Thyroid gland (tissue), 4 donors: ENCODE measurements around the gene SS18L1. TPM values are rescaled to one million over a fixed set of nuclear protein-coding genes. Genes with fewer than 3 reads are reported as not detected.

Experiments
- DNase-seq, 2 donors: peaks; one replicate each; pipeline ENCODE4 v3.0.0-alpha.2; 2019
- H3K27ac ChIP-seq, 3 donors: fragments of 200-600 bp; sonication (generic); 1 replicate in 2 of 3; 2 replicates in 1 of 3; pipeline ENCODE4 v1.5.1; 2016 to 2019; ENCODE audit warnings: mild to moderate bottlenecking in 1 of 3, moderate library complexity in 1 of 3
- H3K27me3 ChIP-seq: fragments of 200-600 bp; sonication (generic); one replicate; pipeline ENCODE4 v1.5.1; 2019
- H3K36me3 ChIP-seq, 2 donors: fragments of 200-600 bp; sonication (generic); one replicate each; pipeline ENCODE4 v1.5.1; 2016 to 2019
- H3K4me1 ChIP-seq, 2 donors: fragments of 200-600 bp; sonication (generic); one replicate each; pipeline ENCODE4 v1.5.1; 2017 to 2019
- H3K4me3 ChIP-seq, 3 donors: fragments of 200-600 bp; sonication (generic); replicated peaks in 1 of 3; 1 replicate in 2 of 3; 2 replicates in 1 of 3; pipeline ENCODE4 v1.5.1; 2016; ENCODE audit warnings: mild to moderate bottlenecking in 1 of 3
- H3K9me3 ChIP-seq: fragments of 200-600 bp; sonication (generic); one replicate; pipeline ENCODE4 v1.5.1; 2017
- POLR2A ChIP-seq, 2 donors: fragments of 450-650 bp; IDR thresholded peaks; one replicate each; pipeline ENCODE4 v1.6.1; 2017; ENCODE audit warnings: antibody characterized with exemption in 2 of 2, mild to moderate bottlenecking in 2 of 2, moderate library complexity in 1 of 2
- WGBS, 2 donors: methylation state at CpG; one replicate each; pipeline ENCODE4 v1.1.5; 2017; 5-methylcytosine and 5-hydroxymethylcytosine counted together
- intact Hi-C: fragments of 100-400 bp; cut with DNase I; formaldehyde crosslinking; loops from one replicate; pipeline ENCODE4 v1.15.1; 2023
- total RNA-seq, 4 donors: library from RNA; depleted of rRNA; stranded (reverse); fragments of >200 nt; gene quantifications; one replicate each; pipeline ENCODE4 v1.2.3, GENCODE V29; 2016
- TF ChIP-seq, protein P1 (sequence below), 6 experiments: fragments of 200-600 bp in 3 of 6; fragments of 450-650 bp in 3 of 6; sonication (generic) in 3 of 6; IDR thresholded peaks; one replicate each; pipeline ENCODE4 v1.5.1; 2016 to 2019; ENCODE audit warnings: antibody characterized with exemption in 6 of 6, mild to moderate bottlenecking in 2 of 6, inconsistent platforms in 1 of 6, moderate library complexity in 1 of 6

The SS18L1 gene, protein sequence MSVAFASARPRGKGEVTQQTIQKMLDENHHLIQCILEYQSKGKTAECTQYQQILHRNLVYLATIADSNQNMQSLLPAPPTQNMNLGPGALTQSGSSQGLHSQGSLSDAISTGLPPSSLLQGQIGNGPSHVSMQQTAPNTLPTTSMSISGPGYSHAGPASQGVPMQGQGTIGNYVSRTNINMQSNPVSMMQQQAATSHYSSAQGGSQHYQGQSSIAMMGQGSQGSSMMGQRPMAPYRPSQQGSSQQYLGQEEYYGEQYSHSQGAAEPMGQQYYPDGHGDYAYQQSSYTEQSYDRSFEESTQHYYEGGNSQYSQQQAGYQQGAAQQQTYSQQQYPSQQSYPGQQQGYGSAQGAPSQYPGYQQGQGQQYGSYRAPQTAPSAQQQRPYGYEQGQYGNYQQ
- total RNA-seq: 10 to 100 TPM; 12.2 to 22.0 (median 15.2) TPM

DNA sequence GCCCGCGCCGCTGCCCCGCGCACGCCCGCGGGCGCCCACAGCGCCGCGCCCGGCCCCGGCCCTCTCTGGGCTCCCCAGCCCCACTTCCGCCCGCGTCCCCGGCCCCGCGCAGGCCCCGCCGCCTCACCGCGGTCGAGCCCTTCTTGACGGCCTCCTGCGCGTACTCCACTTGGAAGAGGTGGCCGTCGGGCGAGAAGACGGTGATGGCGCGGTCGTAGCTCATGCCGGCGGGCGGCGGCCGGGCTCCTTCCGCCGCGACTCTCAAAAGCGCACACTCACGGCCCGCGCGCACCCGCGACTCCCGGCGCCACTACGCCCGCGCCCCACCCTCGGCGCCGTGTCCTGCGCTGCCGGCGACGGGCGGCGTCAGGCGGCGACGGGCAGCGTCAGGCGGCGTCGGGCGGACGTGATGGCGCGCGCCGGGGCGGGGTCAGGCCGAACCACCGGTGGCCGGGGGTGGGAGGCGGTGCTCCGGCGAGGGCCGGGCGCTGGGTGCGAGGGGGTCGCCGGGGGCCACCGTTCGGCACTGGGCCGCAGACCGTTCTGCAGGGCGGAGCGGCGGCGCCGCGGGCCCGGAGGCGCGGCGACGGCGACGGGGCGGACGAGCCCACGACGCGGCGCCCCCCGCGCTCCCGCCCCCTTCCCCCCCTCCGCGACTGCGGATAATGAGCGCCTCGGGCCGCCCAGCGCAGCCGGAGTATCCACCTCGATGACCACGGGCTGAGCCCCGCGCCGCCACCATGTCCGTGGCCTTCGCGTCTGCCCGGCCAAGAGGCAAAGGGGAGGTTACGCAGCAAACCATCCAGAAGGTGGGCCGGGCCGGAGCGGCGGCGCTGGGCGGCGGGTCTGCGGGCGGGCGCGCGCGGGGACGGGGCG is at the start of gene SS18L1, which contains the start of gene PSMA7:
Gene SS18L1 (plus strand): TSS at position 689 of the 876 bp plus-strand sequence. CDS start 52 bp downstream, at position 741.
Gene PSMA7 (minus strand): TSS at position 314 of the 876 bp plus-strand sequence. CDS start 91 bp downstream, at position 223.
- peak within 1 kb of the TSS; percentile 57 to 76 (median 67) for H3K4me3 ChIP-seq
- intact Hi-C loops: loop anchor here (5.0 to 10.0 kb wide), 2 partner anchors 76 to 251 kb away; partner anchors contain the start of gene TAF4
- TF ChIP-seq, protein P1, sequence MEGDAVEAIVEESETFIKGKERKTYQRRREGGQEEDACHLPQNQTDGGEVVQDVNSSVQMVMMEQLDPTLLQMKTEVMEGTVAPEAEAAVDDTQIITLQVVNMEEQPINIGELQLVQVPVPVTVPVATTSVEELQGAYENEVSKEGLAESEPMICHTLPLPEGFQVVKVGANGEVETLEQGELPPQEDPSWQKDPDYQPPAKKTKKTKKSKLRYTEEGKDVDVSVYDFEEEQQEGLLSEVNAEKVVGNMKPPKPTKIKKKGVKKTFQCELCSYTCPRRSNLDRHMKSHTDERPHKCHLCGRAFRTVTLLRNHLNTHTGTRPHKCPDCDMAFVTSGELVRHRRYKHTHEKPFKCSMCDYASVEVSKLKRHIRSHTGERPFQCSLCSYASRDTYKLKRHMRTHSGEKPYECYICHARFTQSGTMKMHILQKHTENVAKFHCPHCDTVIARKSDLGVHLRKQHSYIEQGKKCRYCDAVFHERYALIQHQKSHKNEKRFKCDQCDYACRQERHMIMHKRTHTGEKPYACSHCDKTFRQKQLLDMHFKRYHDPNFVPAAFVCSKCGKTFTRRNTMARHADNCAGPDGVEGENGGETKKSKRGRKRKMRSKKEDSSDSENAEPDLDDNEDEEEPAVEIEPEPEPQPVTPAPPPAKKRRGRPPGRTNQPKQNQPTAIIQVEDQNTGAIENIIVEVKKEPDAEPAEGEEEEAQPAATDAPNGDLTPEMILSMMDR (IDR thresholded peaks at IDR 0.05): no peak
- TF ChIP-seq POLR2A (IDR thresholded peaks at IDR 0.05): peak; percentile 54 to 92
- DNase-seq: peak; percentile 86 to 87
- WGBS, 2 donors: no CpG with 5 or more reads among the region's 148 CpGs
- H3K27ac ChIP-seq: peak within 1 kb of the TSS; percentile 70 to 93 (median 76)
- H3K27me3 ChIP-seq: no peaks in the 10 kb centered on the region
- H3K4me1 ChIP-seq: peaks cover 21 to 33% of the 10 kb centered on the region in 2 donors
- no peaks in the 10 kb centered on the region for H3K9me3 ChIP-seq
- H3K36me3 ChIP-seq: peaks cover 18 to 25% of the 10 kb centered on the region in 2 donors

DNA sequence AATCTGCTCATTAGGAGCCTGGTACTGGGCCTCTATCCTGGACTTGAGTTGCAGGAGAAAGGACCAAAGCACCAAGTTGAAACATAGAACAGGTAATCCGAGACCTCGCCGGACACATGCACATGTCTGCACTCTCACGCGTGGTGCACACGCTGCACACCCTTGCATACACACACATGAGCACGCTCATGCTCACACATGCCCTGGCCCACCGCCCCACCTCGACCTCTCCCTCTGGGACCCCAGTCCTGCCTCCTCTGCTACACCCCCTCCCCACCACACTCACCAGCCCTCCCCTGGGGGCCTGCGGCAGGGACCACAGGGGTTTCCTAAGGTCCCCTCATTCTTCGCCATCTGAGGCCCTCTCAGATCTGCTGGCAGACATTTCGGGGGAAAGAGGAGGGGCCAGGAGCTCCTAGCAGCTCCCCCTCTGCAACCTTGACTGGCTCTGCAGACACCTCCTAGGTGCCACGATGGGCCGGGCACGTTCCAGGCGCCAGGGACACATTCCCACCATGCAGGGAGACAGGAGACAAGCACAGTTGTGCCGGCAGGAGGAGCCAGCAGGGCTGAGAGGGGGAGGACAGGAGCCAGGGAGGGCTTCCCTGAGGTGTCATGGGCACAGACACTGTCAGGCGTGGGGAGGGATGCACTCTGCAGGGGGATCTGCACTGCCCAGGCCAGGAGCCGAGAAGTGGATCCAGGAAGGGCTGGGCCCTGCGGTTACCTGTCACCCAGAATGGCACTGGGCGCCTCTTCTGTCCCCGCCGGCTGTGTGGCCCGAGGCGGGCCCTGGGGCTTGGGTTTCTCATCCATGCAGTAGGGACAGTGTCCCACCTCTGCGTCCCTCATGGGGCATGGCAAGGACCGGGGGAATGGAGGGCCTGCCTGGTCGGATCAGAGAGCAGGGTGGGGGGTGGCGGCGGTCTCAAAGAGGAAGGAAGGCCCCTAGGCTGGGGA is 46.9 kb upstream of the SS18L1 start:
- H3K4me3 ChIP-seq: no peak overlapping the region
- no peaks in the 10 kb centered on the region for H3K4me1 ChIP-seq
- no peaks in the 10 kb centered on the region for H3K27me3 ChIP-seq
- DNase-seq: no peak
- H3K36me3 ChIP-seq: no peaks in the 10 kb centered on the region
- TF ChIP-seq POLR2A (IDR thresholded peaks at IDR 0.05): no peak
- TF ChIP-seq, protein P1 (IDR thresholded peaks at IDR 0.05): no peak
- WGBS, 2 donors: 89 to 92% methylated on average over 23 to 26 of the region's 30 CpGs
- intact Hi-C loops: no loop called here
- no peak overlapping the region for H3K27ac ChIP-seq
- no peaks in the 10 kb centered on the region for H3K9me3 ChIP-seq

DNA sequence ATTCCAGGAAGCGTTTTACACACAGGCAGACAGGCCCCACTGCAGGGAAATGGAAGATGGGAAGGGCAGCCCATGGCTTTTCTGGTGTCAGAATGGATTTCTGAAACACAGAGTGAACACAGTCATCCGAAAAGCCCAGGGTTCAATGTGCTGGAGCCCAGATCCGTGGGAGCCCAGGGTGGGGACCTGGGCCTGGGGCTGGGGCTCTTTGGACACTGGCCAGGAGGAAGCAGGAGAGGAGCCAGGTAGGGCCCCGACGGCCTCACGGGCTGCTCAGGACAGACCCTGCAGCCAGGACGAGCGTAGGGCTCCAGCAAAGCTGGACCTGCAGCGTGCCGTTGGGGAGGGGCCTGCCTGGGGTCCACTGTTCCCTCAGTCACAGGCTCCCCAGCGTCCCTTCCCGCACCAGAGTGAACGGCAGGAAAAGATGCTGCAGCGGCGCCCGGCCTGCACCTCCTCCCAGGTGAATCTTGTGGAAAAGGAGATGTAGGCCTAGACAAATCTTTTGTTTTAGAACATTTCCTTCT is 45.6 kb upstream of the SS18L1 start:
- TF ChIP-seq, protein P1 (IDR thresholded peaks at IDR 0.05): no peak
- TF ChIP-seq POLR2A (IDR thresholded peaks at IDR 0.05): no peak
- intact Hi-C loops: no loop called here
- no peak overlapping the region for H3K4me3 ChIP-seq
- no peaks in the 10 kb centered on the region for H3K4me1 ChIP-seq
- 68 to 72% methylated on average over 16 of the region's 16 CpGs for WGBS, 2 donors
- no peaks in the 10 kb centered on the region for H3K9me3 ChIP-seq
- no peaks in the 10 kb centered on the region for H3K36me3 ChIP-seq
- no peak for DNase-seq
- H3K27ac ChIP-seq: no peak overlapping the region
- H3K27me3 ChIP-seq: no peaks in the 10 kb centered on the region

DNA sequence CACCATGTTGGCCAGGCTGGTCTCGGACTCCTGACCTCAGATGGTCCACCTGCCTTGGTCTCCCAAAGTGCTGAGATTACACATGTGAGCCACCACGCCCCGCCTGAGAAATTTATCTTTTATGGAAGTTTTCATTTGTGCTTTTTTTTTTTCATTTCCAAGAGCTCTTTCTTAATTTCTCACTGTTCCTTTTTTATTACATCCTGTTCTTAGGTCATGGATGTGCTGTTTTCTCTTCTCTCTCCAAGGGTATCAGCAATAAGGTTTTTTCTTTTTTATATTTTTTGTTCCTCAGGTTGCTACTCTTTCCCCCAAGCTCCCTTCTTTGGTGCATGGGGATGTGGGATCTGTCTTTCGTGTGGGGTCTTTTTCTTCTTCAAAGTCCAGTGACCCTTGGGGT is 42.5 kb upstream of the SS18L1 start:
- no peak for DNase-seq
- 90 to 93% methylated on average over 4 of the region's 4 CpGs for WGBS, 2 donors
- Histone ChIP-seq H3K9me3 (no peaks in the 10 kb centered on the region), H3K36me3 (no peaks in the 10 kb centered on the region), H3K27ac (no peak overlapping the region), H3K27me3 (no peaks in the 10 kb centered on the region), H3K4me1 (no peaks in the 10 kb centered on the region), H3K4me3 (no peak overlapping the region)
- intact Hi-C loops: no loop called here
- TF ChIP-seq POLR2A (IDR thresholded peaks at IDR 0.05): no peak
- TF ChIP-seq, protein P1 (IDR thresholded peaks at IDR 0.05): no peak
